ENCODE measurements around the gene DGKZ.
A peak's percentile ranks its signal among the peaks of the same experiment; 100 is the strongest.

The DGKZ gene

GRCh38 chr11:46343520-46343919, 3.7 kb upstream of the DGKZ start:
- DNase-seq = no peak

GRCh38 chr11:46345131-46345597, 2.1 kb upstream of the DGKZ start:
- DNase-seq = peak in 6 of 58 donors; percentile 29 to 42 (median 30)

- no peak for DNase-seq
Measured at GRCh38 chr11:46345881-46346484, 1.3 kb upstream of the DGKZ start.

- DNase-seq = peak in 1 of 58 donors; percentile 37
Measured at GRCh38 chr11:46347637-46348311, 511 bp downstream of the DGKZ start.

GRCh38 chr11:46348566-46349401, 1.5 kb downstream of the DGKZ start:
- DNase-seq = peak in 2 of 58 donors; percentile 34 to 62

GRCh38 chr11:46350695-46351094, 3.4 kb downstream of the DGKZ start:
- peak in 4 of 58 donors; percentile 20 to 52 (median 38) for DNase-seq

GRCh38 chr11:46351148-46351547, 3.9 kb downstream of the DGKZ start:
- no peak for DNase-seq

GRCh38 chr11:46351606-46352005, 4.3 kb downstream of the DGKZ start:
- no peak for DNase-seq

- DNase-seq = peak in 28 of 58 donors; percentile 23 to 70 (median 37)
Measured at GRCh38 chr11:46352063-46352841, 5.0 kb downstream of the DGKZ start.

GRCh38 chr11:46353698-46354097, 6.4 kb downstream of the DGKZ start:
- peak in 31 of 58 donors; percentile 25 to 79 (median 45) for DNase-seq

GRCh38 chr11:46356924-46357482, 9.7 kb downstream of the DGKZ start:
- no peak for DNase-seq

GRCh38 chr11:46357483-46357936, 10.2 kb downstream of the DGKZ start:
- DNase-seq = no peak

GRCh38 chr11:46359953-46360352, 12.7 kb downstream of the DGKZ start:
- no peak for DNase-seq

GRCh38 chr11:46360878-46361277, 13.6 kb downstream of the DGKZ start:
- DNase-seq = no peak

GRCh38 chr11:46361283-46362155, 14.3 kb downstream of the DGKZ start:
- DNase-seq = peak in 48 of 58 donors; percentile 29 to 91 (median 61)

GRCh38 chr11:46362156-46363030, 15.1 kb downstream of the DGKZ start:
- no peak for DNase-seq

GRCh38 chr11:46363031-46363407, 15.8 kb downstream of the DGKZ start:
- DNase-seq = peak in 26 of 58 donors; percentile 36 to 79 (median 57)

GRCh38 chr11:46363455-46364005, 16.3 kb downstream of the DGKZ start:
- peak in 47 of 58 donors; percentile 23 to 91 (median 64) for DNase-seq

Data from anterior cingulate cortex (tissue), 58 donors.